T follicular helper cell (primary cell): ENCODE results near the gene COMT.
"Not testable (repeated sequence)": the region's sequence is repeated elsewhere in the genome, so short reads cannot be mapped to it uniquely, and the experiment has no call there.

ENCODE experiments used
- DNase-seq: peaks from one replicate; pipeline ENCODE4 v3.0.0-alpha.2; 2020; ENCODE audit warnings: low read depth
- total RNA-seq, 2 experiments: gene quantifications; one replicate each; lab custom pipeline; 2026; lab: John Stamatoyannopoulos, UW

The COMT gene
- total RNA-seq, result 35.5 to 37.2 reads per million in 2 experiments

- DNase-seq, result peak; percentile 48
Measured at GRCh38 chr22:19941365-19942082, at the start of gene COMT, which contains the start of gene TXNRD2. Gene COMT (plus strand): TSS chr22:19941772. CDS start chr22:19962527, 20,755 bp downstream. Gene TXNRD2 (minus strand): TSS chr22:19941818. CDS start chr22:19941803, 15 bp downstream.

GRCh38 chr22:19892257-19892879, 49.2 kb upstream of the COMT start:
- peak; percentile 47 for DNase-seq

DNA sequence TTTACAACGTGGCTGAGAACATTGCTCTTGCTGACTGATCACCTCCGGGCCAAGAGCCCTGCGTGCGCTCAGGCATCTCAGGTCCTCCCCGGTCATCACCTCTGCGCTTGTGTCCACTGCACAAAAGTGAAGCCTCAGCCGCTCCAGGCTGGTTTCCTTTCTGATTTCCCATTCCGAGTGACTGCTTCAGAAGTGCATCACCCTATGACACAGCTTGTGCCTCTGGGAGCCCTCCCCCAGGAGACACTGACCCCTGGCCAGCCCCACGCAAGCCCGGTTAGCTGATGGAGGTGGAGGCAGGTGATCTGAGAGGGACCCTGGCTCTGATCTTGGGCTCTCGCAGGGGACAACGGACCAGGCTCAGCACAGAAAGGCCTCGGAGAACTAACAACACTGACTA, 48.6 kb upstream of the COMT start:
- no peak for DNase-seq

- no peak for DNase-seq
Measured at GRCh38 chr22:19893363-19893762, 48.2 kb upstream of the COMT start.

DNA sequence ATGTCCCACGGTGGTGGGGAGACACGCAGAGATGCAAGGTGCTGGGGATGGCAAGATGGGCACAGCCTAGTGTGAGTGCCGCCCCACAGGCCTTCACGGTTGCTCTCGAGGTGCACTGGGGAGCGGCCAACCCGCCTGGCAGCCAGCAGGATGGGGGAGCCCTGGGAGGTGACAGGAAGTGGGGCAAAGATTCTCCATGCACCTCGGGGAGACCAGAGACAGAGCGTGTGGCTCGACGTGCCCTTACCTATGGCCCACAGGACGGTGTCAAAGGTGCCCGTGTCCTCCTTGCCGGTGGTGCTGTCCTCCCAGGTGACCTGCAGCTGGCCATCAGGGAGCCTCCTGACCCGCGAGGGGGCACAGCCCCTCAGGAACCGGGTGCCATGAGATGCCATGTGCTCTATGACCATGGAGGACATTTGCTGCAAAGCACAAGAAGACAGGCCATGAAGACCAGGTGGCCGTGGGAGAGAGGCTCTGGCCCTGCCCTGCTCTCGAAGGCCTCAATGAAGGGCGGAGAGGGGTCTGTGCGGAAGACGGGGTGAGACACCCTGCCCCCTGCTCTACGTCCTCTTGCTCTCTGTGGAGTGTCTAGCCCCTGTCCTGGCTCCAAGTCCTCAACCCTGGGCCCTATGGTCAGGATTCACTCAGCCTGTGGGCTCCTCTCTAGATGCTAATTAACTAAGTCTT, 46.3 kb upstream of the COMT start:
- DNase-seq, result no peak

DNA sequence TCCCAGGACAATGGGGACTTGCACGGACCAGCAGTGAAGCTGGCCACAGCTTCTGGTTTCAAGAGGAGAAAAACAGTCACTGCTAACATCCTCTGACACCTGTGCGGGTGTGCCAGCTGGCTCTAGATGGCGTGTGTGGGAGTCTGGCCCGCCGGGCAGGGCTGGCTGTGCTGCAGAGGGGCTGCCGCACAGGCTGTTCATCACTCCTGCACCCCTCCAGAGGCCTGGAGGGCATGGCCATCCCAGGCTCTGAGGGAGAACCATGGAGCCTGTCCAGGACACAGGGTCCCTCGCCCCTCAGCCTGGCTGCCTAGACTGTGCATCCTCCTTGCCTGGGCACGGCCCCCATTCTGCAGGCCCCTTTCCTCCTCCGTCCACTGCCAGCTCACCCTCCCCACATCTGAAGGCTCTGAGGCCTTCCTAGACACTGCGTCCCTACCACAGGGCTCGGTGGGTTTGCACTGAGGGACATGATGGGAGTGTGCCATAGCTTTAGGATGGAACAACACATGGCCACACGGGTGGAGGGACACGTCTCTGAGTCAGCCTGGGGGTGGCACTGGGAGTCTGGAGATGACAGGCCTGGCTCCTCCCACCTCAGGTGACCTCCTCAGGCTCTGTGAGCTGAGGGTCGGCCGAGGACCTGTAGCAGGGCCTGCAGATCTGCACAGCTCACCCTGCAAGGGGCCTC, 44.8 kb upstream of the COMT start:
- no peak for DNase-seq

GRCh38 chr22:19897726-19898125, 43.8 kb upstream of the COMT start:
- no peak for DNase-seq

- no peak for DNase-seq
Measured at GRCh38 chr22:19898145-19898544, 43.4 kb upstream of the COMT start.

GRCh38 chr22:19898831-19899567, 42.6 kb upstream of the COMT start:
- no peak for DNase-seq

- DNase-seq, result no peak
Measured at GRCh38 chr22:19900707-19901436, 40.7 kb upstream of the COMT start.

- no peak for DNase-seq
Measured at GRCh38 chr22:19901577-19902244, 39.9 kb upstream of the COMT start.

DNA sequence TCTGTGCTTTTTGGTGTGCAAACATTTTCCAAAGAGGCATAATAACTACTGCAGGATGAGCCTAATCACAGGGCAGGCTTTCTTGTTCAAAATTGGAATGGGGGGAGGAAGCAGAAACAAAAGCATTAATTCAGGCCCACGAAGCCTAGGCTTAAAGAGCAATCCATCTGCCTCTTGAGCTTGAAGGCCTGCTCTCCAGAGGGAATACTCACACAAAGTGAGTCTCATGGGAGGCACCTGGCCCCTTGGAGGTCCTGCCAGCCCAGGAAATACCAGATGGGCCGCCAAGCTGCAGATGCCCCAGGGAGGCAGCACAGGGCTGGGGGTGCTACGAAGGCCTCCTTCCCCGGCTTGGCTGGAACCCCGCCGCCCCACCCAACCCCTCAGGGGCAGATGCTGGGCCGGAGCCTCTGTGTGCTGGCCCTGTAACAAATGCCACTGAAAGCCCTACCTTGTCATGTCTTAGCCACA, 39.3 kb upstream of the COMT start:
- no peak for DNase-seq

DNA sequence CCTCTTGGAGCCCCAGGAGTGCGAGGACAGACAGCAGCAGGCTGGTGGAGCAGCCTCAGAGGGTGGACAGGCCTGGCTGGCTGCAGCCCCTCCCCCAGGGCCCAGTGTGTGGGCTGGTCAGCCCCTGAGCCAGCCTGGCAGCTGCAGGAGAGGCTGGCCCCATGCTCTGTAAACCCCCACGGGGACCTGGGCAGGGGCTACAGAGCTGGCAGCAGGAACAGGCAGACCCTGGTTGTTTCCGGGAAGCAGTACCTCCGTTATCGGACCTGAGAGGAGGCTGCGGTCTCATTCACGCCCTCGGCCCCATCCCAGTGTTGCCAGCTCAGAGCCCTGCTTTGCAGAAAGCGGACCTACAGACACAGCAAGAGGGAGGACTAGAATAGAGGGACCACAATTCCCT, 38.5 kb upstream of the COMT start:
- no peak for DNase-seq

- no peak for DNase-seq
Measured at GRCh38 chr22:19903513-19903912, 38.1 kb upstream of the COMT start.

DNA sequence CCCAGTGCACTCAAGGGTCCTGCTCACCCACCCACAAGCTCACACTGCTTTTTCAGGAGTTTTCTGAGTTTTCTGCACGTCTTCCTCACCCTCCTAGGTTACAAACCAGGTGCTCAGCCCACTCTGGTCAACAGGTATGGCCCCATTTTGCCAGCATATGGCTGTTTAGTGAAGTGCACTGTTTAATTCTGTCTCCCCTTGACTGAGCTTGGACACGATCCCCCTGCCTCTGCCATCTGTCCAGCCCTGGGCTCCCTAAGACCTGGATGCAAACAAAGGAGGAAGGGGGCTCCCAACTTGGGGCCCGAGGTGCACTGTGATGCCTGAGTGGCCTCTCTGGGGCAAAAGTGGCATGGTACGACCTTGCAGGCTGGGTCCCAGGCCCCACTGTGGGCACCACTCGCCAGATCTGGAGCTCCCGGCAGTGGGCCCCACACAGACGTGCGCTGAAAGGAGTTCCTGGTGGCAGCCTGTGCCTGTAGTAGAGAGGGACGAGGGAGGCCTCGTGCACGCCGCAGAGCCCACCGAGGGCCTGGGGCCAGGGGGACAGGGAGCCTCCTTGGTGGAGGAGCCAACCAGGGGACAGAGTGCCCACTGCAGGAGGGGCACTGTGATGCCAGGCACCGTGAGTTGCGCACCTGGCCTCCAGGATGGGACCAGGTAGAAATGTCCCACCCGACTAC, 37.3 kb upstream of the COMT start:
- no peak for DNase-seq

- DNase-seq, result no peak
Measured at GRCh38 chr22:19904935-19905334, 36.6 kb upstream of the COMT start.

GRCh38 chr22:19905347-19906276, 36.0 kb upstream of the COMT start:
- DNase-seq, result no peak

DNA sequence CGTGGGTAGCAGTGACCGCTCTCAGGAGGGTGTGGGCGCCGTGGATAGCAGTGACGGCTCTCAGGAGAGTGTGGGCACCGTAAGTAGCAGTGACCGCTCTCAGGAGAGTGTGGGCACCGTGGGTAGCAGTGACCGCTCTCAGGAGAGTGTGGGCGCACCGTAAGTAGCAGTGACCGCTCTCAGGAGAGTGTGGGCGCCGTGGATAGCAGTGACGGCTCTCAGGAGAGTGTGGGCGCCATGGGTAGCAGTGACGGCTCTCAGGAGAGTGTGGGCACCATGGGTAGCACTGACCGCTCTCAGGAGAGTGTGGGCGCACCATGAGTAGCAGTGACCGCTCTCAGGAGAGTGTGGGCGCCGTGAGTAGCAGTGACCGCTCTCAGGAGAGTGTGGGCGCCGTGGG, 34.7 kb upstream of the COMT start:
- DNase-seq, result not testable (repeated sequence)
